Osteocyte (in vitro differentiated cells): ENCODE measurements around the gene PWP2. TPM values are rescaled to one million over a fixed set of nuclear protein-coding genes. Genes with fewer than 3 reads are reported as not detected.
"Not testable (repeated sequence)": the region's sequence is repeated elsewhere in the genome, so short reads cannot be mapped to it uniquely, and the experiment has no call there.

Experiments
- DNase-seq: peaks from one replicate; pipeline ENCODE4 v3.0.0; 2021; ENCODE audit warnings: mixed read lengths; ENCODE audit not compliant: unreplicated experiment; ENCODE audit errors: extremely low spot score
- H3K27ac Mint-ChIP-seq: one replicate; pipeline ENCODE4 v1.8.0; 2021; ENCODE audit warnings: mild to moderate bottlenecking, mixed read lengths; ENCODE audit not compliant: unreplicated experiment
- H3K27me3 Mint-ChIP-seq: one replicate; pipeline ENCODE4 v1.8.0; 2021; ENCODE audit warnings: mixed read lengths; ENCODE audit not compliant: unreplicated experiment
- H3K36me3 Mint-ChIP-seq: one replicate; pipeline ENCODE4 v1.8.0; 2021; ENCODE audit warnings: mixed read lengths; ENCODE audit not compliant: unreplicated experiment
- H3K4me1 Mint-ChIP-seq: one replicate; pipeline ENCODE4 v1.8.0; 2021; ENCODE audit warnings: mixed read lengths; ENCODE audit not compliant: unreplicated experiment
- H3K4me3 Mint-ChIP-seq: one replicate; pipeline ENCODE4 v1.8.0; 2021; ENCODE audit warnings: mild to moderate bottlenecking, moderate library complexity, mixed read lengths; ENCODE audit not compliant: unreplicated experiment
- H3K9me3 Mint-ChIP-seq: one replicate; pipeline ENCODE4 v1.8.0; 2021; ENCODE audit warnings: mixed read lengths; ENCODE audit not compliant: unreplicated experiment
- CTCF ChIP-seq: fragments of 200-600 bp; sonication (generic); IDR thresholded peaks from 2 replicates; pipeline ENCODE4 v1.5.0; 2021; ENCODE audit warnings: antibody characterized with exemption, mild to moderate bottlenecking, moderate library complexity
- total RNA-seq: library from RNA; stranded (reverse); gene quantifications from 2 replicates; pipeline ENCODE4 v1.2.1, GENCODE V29; 2021

The PWP2 gene
- total RNA-seq, 1 donor from 2014 or later = 0.75 TPM

GRCh38 chr21:44093761-44094160, 13.4 kb upstream of the PWP2 start:
- Mint-ChIP-seq H3K9me3 (no peaks in the 10 kb centered on the region), H3K4me1 (peaks cover 14% of the 10 kb centered on the region), H3K27me3 (no peaks in the 10 kb centered on the region), H3K27ac (no peak overlapping the region), H3K36me3 (peaks cover 36% of the 10 kb centered on the region), H3K4me3 (no peak overlapping the region)
- no peak for TF ChIP-seq CTCF
- peak; percentile 70 for DNase-seq

GRCh38 chr21:44094832-44095231, 12.4 kb upstream of the PWP2 start:
- TF ChIP-seq CTCF = no peak
- no peak for DNase-seq
- Mint-ChIP-seq H3K36me3 (peaks cover 26% of the 10 kb centered on the region), H3K27ac (no peak overlapping the region), H3K9me3 (no peaks in the 10 kb centered on the region), H3K4me3 (no peak overlapping the region), H3K27me3 (no peaks in the 10 kb centered on the region), H3K4me1 (peaks cover 14% of the 10 kb centered on the region)

GRCh38 chr21:44098507-44098906, 8.7 kb upstream of the PWP2 start:
- H3K27ac Mint-ChIP-seq, H3K4me3 Mint-ChIP-seq, DNase-seq, H3K9me3 Mint-ChIP-seq, H3K36me3 Mint-ChIP-seq, H3K27me3 Mint-ChIP-seq: not testable (repeated sequence)
- H3K4me1 Mint-ChIP-seq = peaks cover 14% of the 10 kb centered on the region

- not testable (repeated sequence) for H3K36me3 Mint-ChIP-seq, DNase-seq, H3K4me3 Mint-ChIP-seq, H3K27me3 Mint-ChIP-seq, H3K9me3 Mint-ChIP-seq, H3K27ac Mint-ChIP-seq
- peaks cover 13% of the 10 kb centered on the region for H3K4me1 Mint-ChIP-seq
Observed at GRCh38 chr21:44098964-44099363, 8.2 kb upstream of the PWP2 start.

- not testable (repeated sequence) for H3K4me3 Mint-ChIP-seq, DNase-seq, H3K4me1 Mint-ChIP-seq, H3K9me3 Mint-ChIP-seq, H3K27me3 Mint-ChIP-seq, H3K36me3 Mint-ChIP-seq, H3K27ac Mint-ChIP-seq
Observed at GRCh38 chr21:44107589-44107988, 390 bp downstream of the PWP2 start.

- not testable (repeated sequence) for DNase-seq, H3K27me3 Mint-ChIP-seq, H3K4me3 Mint-ChIP-seq, H3K36me3 Mint-ChIP-seq, H3K9me3 Mint-ChIP-seq, H3K27ac Mint-ChIP-seq, H3K4me1 Mint-ChIP-seq
Observed at GRCh38 chr21:44113702-44114371, 6.6 kb downstream of the PWP2 start.

- not testable (repeated sequence) for H3K27me3 Mint-ChIP-seq, H3K27ac Mint-ChIP-seq, DNase-seq, H3K9me3 Mint-ChIP-seq, H3K4me3 Mint-ChIP-seq, H3K4me1 Mint-ChIP-seq, H3K36me3 Mint-ChIP-seq
Observed at GRCh38 chr21:44122131-44122530, 14.9 kb downstream of the PWP2 start.

- DNase-seq, H3K4me1 Mint-ChIP-seq, H3K4me3 Mint-ChIP-seq, H3K27me3 Mint-ChIP-seq, H3K27ac Mint-ChIP-seq, H3K9me3 Mint-ChIP-seq, H3K36me3 Mint-ChIP-seq: not testable (repeated sequence)
Observed at GRCh38 chr21:44127827-44128226, 20.6 kb downstream of the PWP2 start.

- not testable (repeated sequence) for H3K27me3 Mint-ChIP-seq, H3K4me1 Mint-ChIP-seq, H3K9me3 Mint-ChIP-seq, DNase-seq, H3K4me3 Mint-ChIP-seq, H3K36me3 Mint-ChIP-seq, H3K27ac Mint-ChIP-seq
Observed at GRCh38 chr21:44133715-44134057, 26.5 kb downstream of the PWP2 start.

- not testable (repeated sequence) for H3K4me3 Mint-ChIP-seq, H3K4me1 Mint-ChIP-seq, H3K9me3 Mint-ChIP-seq, H3K36me3 Mint-ChIP-seq, DNase-seq, H3K27ac Mint-ChIP-seq, H3K27me3 Mint-ChIP-seq
Observed at GRCh38 chr21:44134732-44135131, 27.5 kb downstream of the PWP2 start.

- not testable (repeated sequence) for DNase-seq, H3K27me3 Mint-ChIP-seq, H3K4me3 Mint-ChIP-seq, H3K27ac Mint-ChIP-seq, H3K36me3 Mint-ChIP-seq, H3K4me1 Mint-ChIP-seq, H3K9me3 Mint-ChIP-seq
Observed at GRCh38 chr21:44138039-44138438, 30.8 kb downstream of the PWP2 start.
